Rectal smooth muscle tissue (tissue), 1 donor: ENCODE data around the gene ARHGAP20.
"Not testable (repeated sequence)": the region's sequence is repeated elsewhere in the genome, so short reads cannot be mapped to it uniquely, and the experiment has no call there.

Experiments used
- H3K27ac ChIP-seq: one replicate; pipeline ENCODE4 v1.7.0; 2013; ENCODE audit warnings: low read depth, low read length, inconsistent platforms
- H3K27me3 ChIP-seq: one replicate; pipeline ENCODE4 v1.7.0; 2013; ENCODE audit warnings: low read length; ENCODE audit not compliant: control insufficient read depth, insufficient read depth
- H3K36me3 ChIP-seq: one replicate; pipeline ENCODE4 v1.7.0; 2013; ENCODE audit warnings: low read length; ENCODE audit not compliant: control insufficient read depth, insufficient read depth
- H3K4me1 ChIP-seq: one replicate; pipeline ENCODE4 v1.7.0; 2013; ENCODE audit warnings: low read length; ENCODE audit not compliant: control insufficient read depth, insufficient read depth
- H3K4me3 ChIP-seq: one replicate; pipeline ENCODE4 v1.7.0; 2013; ENCODE audit warnings: low read length
- H3K9ac ChIP-seq: one replicate; pipeline ENCODE4 v1.7.0; 2013; ENCODE audit warnings: low read length

ARHGAP20 gene

DNA sequence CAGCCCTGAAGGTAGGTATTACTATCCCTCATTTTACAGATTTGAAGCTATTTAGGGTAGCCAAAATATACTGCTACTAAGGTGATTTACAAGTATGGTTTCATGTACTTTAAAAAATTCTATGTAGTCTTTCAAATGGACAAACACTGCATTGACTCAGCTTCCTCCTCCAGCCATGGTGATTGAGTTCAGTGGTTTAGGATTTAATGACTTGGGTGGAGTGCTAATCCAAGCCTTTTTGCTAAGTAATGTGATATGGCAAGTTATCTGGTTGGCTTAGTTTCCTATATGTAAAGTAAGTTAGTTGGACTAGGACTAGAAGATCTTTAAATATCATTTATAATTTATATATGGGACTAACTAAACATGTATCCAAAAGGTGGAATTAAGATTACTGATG is 77.9 kb downstream of the ARHGAP20 start:
- no peaks in the 10 kb centered on the region for H3K36me3 ChIP-seq
- H3K4me1 ChIP-seq, result no peaks in the 10 kb centered on the region
- no peak overlapping the region for H3K27ac ChIP-seq
- H3K9ac ChIP-seq, result no peak overlapping the region
- H3K27me3 ChIP-seq, result no peaks in the 10 kb centered on the region
- H3K4me3 ChIP-seq, result no peak overlapping the region

DNA sequence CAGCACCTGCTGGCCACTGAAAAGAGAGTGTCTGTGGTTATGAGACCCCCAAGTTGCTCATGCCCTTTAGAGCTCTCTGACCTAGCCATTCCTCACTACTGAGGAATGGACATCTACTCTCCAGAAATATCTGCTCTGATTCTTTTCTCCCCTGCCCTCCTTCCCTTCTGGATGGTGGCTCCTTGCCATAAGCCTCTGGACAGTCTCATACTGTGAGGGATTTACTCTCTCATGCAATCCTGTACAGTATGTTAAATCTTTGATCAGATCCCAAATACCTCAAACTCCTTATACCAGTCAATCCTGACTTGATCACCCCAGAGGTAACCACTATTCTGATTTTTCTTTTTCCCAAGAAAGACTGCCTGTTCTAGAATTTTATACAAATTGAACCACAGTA is 80.7 kb downstream of the ARHGAP20 start:
- Histone ChIP-seq H3K9ac (no peak overlapping the region), H3K27ac (no peak overlapping the region), H3K4me3 (no peak overlapping the region), H3K4me1 (no peaks in the 10 kb centered on the region), H3K36me3 (no peaks in the 10 kb centered on the region), H3K27me3 (no peaks in the 10 kb centered on the region)

DNA sequence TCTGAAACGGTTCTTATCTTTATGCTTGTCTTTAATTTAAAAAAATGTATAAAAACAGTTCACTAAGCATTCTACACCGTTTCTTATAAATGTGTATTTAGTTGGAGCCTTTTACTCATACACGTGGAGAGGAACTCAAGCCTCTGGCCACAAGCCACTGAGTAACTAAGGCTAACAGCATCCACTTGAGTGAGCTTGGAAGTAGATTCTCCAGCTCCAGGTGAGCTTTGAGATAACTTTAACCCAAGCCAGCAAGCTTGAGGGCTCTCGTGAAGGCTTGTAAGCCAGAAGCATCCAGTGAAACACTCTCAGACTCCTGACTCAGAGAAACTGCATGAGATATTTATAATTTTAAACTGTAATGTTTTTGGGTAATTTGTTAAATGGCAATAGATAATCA is 82.6 kb downstream of the ARHGAP20 start:
- no peaks in the 10 kb centered on the region for H3K4me1 ChIP-seq
- H3K27ac ChIP-seq, result no peak overlapping the region

DNA sequence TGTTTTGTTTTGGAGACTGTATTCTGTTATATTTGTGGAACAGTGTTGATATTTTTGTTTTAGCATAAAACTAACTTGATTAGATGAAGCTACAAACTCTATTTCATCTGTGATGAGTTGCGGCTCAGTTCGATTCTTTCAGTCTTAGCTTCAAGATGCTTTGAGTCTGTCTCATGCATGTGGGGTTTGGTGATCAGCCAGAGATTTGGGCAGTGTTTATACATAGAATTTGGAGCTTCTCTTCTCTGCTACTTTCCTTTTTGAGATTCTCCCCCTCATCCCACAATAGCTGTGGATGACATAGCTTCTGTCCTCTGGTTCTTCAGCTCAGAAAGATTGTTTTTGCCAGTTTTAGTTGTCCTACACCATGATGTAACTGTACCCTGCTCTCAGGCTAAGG is 90.4 kb downstream of the ARHGAP20 start:
- no peak overlapping the region for H3K27ac ChIP-seq
- H3K36me3 ChIP-seq, result no peaks in the 10 kb centered on the region
- H3K9ac ChIP-seq, result no peak overlapping the region
- no peaks in the 10 kb centered on the region for H3K4me1 ChIP-seq
- no peak overlapping the region for H3K4me3 ChIP-seq
- no peaks in the 10 kb centered on the region for H3K27me3 ChIP-seq

More for the DNA sequence above, 82.6 kb downstream of the ARHGAP20 start:
- Histone ChIP-seq H3K36me3 (no peaks in the 10 kb centered on the region), H3K27me3 (no peaks in the 10 kb centered on the region), H3K9ac (no peak overlapping the region), H3K4me3 (no peak overlapping the region)

DNA sequence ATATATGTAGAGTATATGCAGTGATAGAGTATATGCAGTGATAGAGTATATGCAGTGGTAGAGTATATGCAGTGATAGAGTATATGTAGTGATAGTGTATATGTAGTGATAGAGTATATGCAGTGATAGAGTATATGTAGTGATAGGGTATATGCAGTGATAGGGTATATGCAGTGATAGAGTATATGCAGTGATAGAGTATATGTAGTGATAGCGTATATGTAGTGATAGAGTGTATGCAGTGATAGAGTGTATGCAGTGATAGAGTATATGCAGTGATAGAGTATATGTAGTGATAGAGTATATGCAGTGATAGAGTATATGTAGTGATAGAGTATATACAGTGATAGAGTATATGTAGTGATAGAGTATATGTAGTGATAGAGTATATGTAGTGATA is 92.9 kb downstream of the ARHGAP20 start:
- H3K27ac ChIP-seq, H3K9ac ChIP-seq, H3K4me3 ChIP-seq, H3K4me1 ChIP-seq, H3K36me3 ChIP-seq, H3K27me3 ChIP-seq: not testable (repeated sequence)

- Histone ChIP-seq H3K27ac (no peak overlapping the region), H3K9ac (no peak overlapping the region), H3K4me1 (no peaks in the 10 kb centered on the region), H3K4me3 (no peak overlapping the region), H3K27me3 (no peaks in the 10 kb centered on the region), H3K36me3 (no peaks in the 10 kb centered on the region)
These were observed 98.2 kb downstream of the ARHGAP20 start for GRCh38 chr11:110614031-110614430.

DNA sequence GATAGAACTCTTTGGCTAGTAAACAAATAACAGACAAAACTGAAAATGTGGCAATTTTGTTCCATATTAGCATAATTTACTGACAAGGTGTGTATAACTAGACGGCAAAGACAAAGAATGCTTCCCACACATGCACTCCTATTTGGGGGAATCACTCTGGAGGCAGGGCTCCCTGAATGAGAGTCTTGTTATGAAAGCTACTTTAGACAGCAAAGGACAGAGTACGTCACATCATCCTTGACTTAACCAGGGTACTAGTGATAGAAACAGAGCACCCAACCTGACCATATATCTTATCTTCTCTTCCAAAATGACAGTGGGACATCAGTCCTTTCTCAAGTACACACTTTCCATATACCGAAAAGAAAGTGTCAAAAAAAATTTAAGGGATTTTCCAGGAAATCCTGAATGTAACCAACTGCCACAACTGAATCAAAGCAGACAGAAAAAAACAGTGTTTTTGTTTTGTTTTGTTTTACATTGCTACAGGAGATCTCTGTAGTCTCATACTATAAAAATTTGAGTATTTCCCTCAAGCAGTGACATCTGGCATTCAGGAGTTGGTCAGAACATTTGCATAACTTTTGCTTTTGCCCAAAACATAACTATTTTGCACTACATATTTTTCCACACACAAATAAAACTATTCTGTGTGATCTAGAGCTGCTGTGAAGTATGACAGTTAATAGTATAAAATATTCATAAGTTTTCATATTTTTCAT is 98.9 kb downstream of the ARHGAP20 start:
- Histone ChIP-seq H3K4me3 (no peak overlapping the region), H3K27ac (no peak overlapping the region), H3K27me3 (no peaks in the 10 kb centered on the region), H3K36me3 (no peaks in the 10 kb centered on the region), H3K4me1 (no peaks in the 10 kb centered on the region), H3K9ac (no peak overlapping the region)

GRCh38 chr11:110606415-110606814 is 105.8 kb downstream of the ARHGAP20 start:
- no peaks in the 10 kb centered on the region for H3K36me3 ChIP-seq
- no peaks in the 10 kb centered on the region for H3K4me1 ChIP-seq
- no peak overlapping the region for H3K27ac ChIP-seq
- H3K4me3 ChIP-seq, result no peak overlapping the region
- H3K27me3 ChIP-seq, result no peaks in the 10 kb centered on the region
- no peak overlapping the region for H3K9ac ChIP-seq

- Histone ChIP-seq H3K27me3 (no peaks in the 10 kb centered on the region), H3K36me3 (no peaks in the 10 kb centered on the region), H3K9ac (no peak overlapping the region), H3K4me1 (no peaks in the 10 kb centered on the region), H3K27ac (no peak overlapping the region), H3K4me3 (no peak overlapping the region)
These were observed 110.3 kb downstream of the ARHGAP20 start for GRCh38 chr11:110601936-110602335.

- H3K27ac ChIP-seq, result no peak overlapping the region
These were observed 111.9 kb downstream of the ARHGAP20 start for GRCh38 chr11:110600322-110600721.

DNA sequence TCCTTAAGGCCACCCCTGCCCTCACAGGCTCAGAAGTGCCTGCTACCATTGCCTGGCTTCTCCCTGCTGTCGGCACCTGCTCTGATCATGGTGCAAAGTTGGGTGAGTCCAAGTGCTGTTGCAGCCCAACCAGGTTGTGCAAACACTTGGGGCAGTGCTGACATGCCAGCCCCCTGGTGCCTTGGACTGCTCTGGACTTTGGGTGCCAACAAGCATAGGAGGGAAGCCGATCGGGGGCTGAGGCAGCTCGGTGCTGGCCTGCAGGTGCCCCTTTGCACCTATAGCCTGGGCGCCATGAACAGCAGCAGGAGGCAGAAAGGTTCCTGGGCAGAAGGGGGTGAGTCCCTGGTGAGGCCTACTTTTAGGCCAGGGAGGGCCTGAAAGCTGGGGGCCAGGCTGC is 113.0 kb downstream of the ARHGAP20 start:
- Histone ChIP-seq H3K4me1 (no peaks in the 10 kb centered on the region), H3K27ac (no peak overlapping the region), H3K4me3 (no peak overlapping the region), H3K9ac (no peak overlapping the region), H3K27me3 (no peaks in the 10 kb centered on the region), H3K36me3 (no peaks in the 10 kb centered on the region)

More at GRCh38 chr11:110600322-110600721, 111.9 kb downstream of the ARHGAP20 start:
- H3K4me3 ChIP-seq, result no peak overlapping the region
- H3K9ac ChIP-seq, result no peak overlapping the region
- H3K36me3 ChIP-seq, result no peaks in the 10 kb centered on the region
- H3K4me1 ChIP-seq, result no peaks in the 10 kb centered on the region
- H3K27me3 ChIP-seq, result no peaks in the 10 kb centered on the region

- no peaks in the 10 kb centered on the region for H3K27me3 ChIP-seq
- H3K27ac ChIP-seq, result no peak overlapping the region
- no peak overlapping the region for H3K4me3 ChIP-seq
- H3K36me3 ChIP-seq, result no peaks in the 10 kb centered on the region
- no peaks in the 10 kb centered on the region for H3K4me1 ChIP-seq
- H3K9ac ChIP-seq, result no peak overlapping the region
These were observed 113.5 kb downstream of the ARHGAP20 start for GRCh38 chr11:110598725-110599124.

DNA sequence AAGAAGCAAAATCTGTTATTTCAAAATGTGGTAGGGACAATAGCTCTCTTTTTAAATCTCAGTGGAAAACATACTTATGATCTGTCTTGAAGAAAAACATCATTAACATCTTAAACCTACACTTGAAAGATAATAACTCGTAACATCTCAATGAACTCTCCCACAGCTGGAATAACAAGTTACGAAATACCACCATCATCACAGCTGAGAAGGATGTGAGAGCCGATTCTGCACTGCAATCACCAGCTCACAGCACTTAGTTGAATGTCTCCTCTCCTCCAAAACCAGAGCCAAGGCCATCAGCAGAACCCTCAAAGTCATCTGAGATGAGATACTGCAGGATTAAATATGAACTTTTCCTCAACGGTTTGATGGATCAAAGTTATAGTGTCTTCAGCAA is 124.3 kb downstream of the ARHGAP20 start:
- Histone ChIP-seq H3K27me3 (no peaks in the 10 kb centered on the region), H3K9ac (no peak overlapping the region), H3K4me1 (no peaks in the 10 kb centered on the region), H3K4me3 (no peak overlapping the region), H3K36me3 (no peaks in the 10 kb centered on the region), H3K27ac (no peak overlapping the region)
